ENCODE measurements around the gene TMEM129.

DNA sequence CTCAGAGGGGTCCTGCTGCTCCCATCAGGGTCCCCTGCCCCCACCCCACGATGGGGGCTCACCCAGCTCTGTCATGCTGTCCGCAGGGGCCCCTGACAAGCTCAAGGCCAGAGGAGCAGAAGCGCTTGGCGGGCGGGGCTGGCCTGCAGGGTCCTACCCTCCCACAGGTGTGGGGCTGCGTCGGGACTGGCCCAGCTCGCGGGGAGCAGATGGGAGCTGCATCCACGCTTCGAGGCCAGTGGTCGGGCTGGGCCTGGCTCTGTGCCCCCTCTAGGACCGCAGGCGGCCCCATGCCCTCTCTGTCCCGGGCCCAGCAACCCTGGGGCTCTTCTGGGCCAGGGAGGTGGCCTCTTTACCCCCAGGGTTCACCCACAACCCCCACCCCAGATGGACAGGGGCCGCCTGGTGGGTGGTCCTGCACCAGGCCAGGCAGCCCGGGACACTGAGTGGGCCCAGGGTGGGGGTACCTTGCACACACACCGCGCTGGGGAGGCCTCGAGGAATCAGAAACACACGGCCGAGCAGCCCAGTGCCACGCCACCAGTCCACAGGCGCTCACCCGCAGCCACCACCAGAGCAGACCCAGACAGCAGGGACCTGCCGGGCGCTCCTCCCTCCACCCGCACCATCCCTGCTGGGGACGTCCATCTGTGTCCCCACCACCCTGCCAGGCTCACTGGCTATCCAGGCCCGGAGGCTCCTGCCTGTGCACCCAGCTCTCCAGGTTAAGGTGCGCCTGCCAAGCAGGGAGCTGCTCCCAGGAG is 30.2 kb upstream of the TMEM129 start:
- TF ChIP-seq, protein P1, sequence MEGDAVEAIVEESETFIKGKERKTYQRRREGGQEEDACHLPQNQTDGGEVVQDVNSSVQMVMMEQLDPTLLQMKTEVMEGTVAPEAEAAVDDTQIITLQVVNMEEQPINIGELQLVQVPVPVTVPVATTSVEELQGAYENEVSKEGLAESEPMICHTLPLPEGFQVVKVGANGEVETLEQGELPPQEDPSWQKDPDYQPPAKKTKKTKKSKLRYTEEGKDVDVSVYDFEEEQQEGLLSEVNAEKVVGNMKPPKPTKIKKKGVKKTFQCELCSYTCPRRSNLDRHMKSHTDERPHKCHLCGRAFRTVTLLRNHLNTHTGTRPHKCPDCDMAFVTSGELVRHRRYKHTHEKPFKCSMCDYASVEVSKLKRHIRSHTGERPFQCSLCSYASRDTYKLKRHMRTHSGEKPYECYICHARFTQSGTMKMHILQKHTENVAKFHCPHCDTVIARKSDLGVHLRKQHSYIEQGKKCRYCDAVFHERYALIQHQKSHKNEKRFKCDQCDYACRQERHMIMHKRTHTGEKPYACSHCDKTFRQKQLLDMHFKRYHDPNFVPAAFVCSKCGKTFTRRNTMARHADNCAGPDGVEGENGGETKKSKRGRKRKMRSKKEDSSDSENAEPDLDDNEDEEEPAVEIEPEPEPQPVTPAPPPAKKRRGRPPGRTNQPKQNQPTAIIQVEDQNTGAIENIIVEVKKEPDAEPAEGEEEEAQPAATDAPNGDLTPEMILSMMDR (IDR thresholded peaks at IDR 0.05), result no peak
- TF ChIP-seq EZH2 (IDR thresholded peaks at IDR 0.05) (no peak), EZH2phosphoT487 (IDR thresholded peaks at IDR 0.05) (no peak)

All from neural progenitor cell (in vitro differentiated cells).